Sigmoid colon (tissue), 7 donors: ENCODE measurements around the gene COPG2. TPM values are rescaled to one million over a fixed set of nuclear protein-coding genes. Genes with fewer than 3 reads are reported as not detected.
"Not testable (repeated sequence)": the region's sequence is repeated elsewhere in the genome, so short reads cannot be mapped to it uniquely, and the experiment has no call there.

Experiments used
- DNase-seq: peaks from one replicate; pipeline ENCODE4 v3.0.0-alpha.2; 2019
- H3K27ac ChIP-seq, 4 donors: fragments of 200-600 bp; sonication (generic); one replicate each; pipeline ENCODE4 v1.5.1; 2016 to 2019; ENCODE audit warnings: mild to moderate bottlenecking in 1 of 4
- H3K27me3 ChIP-seq, 3 donors: fragments of 200-600 bp; sonication (generic); one replicate each; pipeline ENCODE4 v1.5.1; 2019; ENCODE audit warnings: mild to moderate bottlenecking in 1 of 3
- H3K36me3 ChIP-seq, 4 donors: fragments of 200-600 bp; sonication (generic); one replicate each; pipeline ENCODE4 v1.5.1; 2016 to 2019
- H3K4me1 ChIP-seq, 4 donors: fragments of 200-600 bp; sonication (generic); one replicate each; pipeline ENCODE4 v1.5.1; 2017 to 2019
- H3K4me3 ChIP-seq, 4 donors: fragments of 200-600 bp; sonication (generic); one replicate each; pipeline ENCODE4 v1.5.1; 2017 to 2019; ENCODE audit warnings: mild to moderate bottlenecking in 2 of 4, moderate library complexity in 1 of 4
- H3K9me3 ChIP-seq, 4 donors: fragments of 200-600 bp in 3 of 4; sonication (generic) in 3 of 4; one replicate each; pipeline versions ENCODE4 v1.5.1 to v1.6.1; 2013 to 2019
- CTCF ChIP-seq, 4 experiments: fragments of 450-650 bp in 3 of 4; fragments of 200-600 bp in 1 of 4; IDR thresholded peaks; one replicate each; pipeline ENCODE4 v1.5.1; 2016 to 2019; ENCODE audit warnings: antibody characterized with exemption in 4 of 4, mild to moderate bottlenecking in 3 of 4, moderate library complexity in 2 of 4
- EP300 ChIP-seq, 4 donors: sonication (generic); formaldehyde crosslinking; IDR thresholded peaks; one replicate each; pipeline ENCODE4 v1.6.1; 2017; ENCODE audit warnings: antibody characterized with exemption in 4 of 4
- POLR2A ChIP-seq, 2 donors: fragments of 450-650 bp; IDR thresholded peaks; one replicate each; pipeline ENCODE4 v1.6.1; 2016; ENCODE audit warnings: antibody characterized with exemption in 2 of 2, mild to moderate bottlenecking in 2 of 2, moderate library complexity in 2 of 2
- POLR2AphosphoS5 ChIP-seq, 4 donors: sonication (generic); formaldehyde crosslinking; IDR thresholded peaks; one replicate each; pipeline ENCODE4 v1.6.1; 2017; ENCODE audit warnings: antibody characterized with exemption in 4 of 4
- WGBS, 2 donors: extraction: QIAGEN DNeasy Blood & Tissue Kit; methylation state at CpG; one replicate each; pipeline ENCODE4 v1.1.7; 2013; 5-methylcytosine and 5-hydroxymethylcytosine counted together
- intact Hi-C: fragments of 100-400 bp; cut with DNase I; formaldehyde crosslinking; loops from one replicate; pipeline ENCODE4 v1.15.1; 2023
- polyA plus RNA-seq, 3 donors: library from polyadenylated mRNA; stranded (reverse); fragments of 200-250 nt; gene quantifications; one replicate each; pipeline ENCODE4 v1.2.3, GENCODE V29; 2013
- total RNA-seq, 4 donors: library from RNA; depleted of rRNA; stranded (reverse); fragments of >200 nt; gene quantifications; one replicate each; pipeline ENCODE4 v1.1.0, GENCODE V29; 2016
- donor health status: healthy with polysubstance abuse.
- donor health status: Bipolar disorder and iron deficiency.
- donor health status: healthy.

Gene COPG2
- total and polyA plus RNA-seq, 7 donors, result 8.8 to 15.5 (median 12.7) TPM

DNA sequence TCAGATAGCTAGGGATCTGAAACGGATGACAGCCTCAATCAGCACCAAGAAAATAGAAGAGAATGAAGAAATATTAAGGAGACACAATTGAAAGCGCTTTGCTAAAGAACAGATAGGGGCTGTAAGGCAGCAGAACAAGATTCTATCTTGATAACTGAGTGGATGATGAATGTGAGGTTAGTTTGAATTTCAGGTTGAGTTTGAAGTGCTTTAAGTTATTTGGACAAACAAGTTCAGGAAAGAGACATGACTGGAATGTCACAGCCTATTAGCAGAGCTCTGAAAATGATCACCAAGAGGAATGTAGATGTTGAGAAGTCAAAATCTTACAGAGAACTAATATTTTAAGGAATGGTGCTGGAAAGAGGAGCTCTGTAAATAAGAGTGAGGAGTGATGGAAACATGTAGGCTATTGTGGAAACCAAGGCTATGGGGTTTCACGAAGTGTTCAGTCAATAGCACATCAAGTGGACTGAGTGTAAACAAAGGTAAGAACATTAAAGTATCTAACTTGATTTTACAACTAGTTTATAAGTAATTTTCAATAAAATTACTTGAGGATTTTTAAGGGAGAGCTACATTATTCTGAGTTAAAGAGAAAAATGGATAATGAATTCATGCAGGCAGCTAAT is 115.0 kb downstream of the COPG2 start:
- H3K36me3 ChIP-seq, result peaks cover 0 to 24% (median 0%) of the 10 kb centered on the region in 4 donors
- WGBS, 2 donors, result 89% methylated on average over 3 of the region's 3 CpGs
- H3K4me3 ChIP-seq, result no peak overlapping the region

DNA sequence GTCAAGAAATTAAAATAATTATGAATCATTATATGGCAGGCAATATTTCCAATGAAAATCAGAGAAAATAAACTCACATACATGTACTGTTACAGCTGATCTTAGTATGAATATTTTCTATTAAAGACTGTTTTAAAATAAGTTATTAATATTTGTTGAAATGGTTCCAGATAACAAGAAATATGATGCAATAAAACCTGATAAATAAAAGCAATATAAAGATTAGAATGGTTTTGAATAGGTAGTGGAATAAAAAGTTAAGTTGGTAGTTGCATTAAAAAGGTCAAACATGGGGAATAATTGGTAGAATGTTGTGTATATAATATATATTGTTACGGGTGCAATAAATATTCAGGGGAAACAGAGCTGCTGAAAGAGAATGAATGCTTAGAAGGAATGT is 124.2 kb downstream of the COPG2 start:
- H3K36me3 ChIP-seq, result peaks cover 0 to 26% (median 2%) of the 10 kb centered on the region in 4 donors
- H3K4me3 ChIP-seq, result no peak overlapping the region
- no peak for DNase-seq
- intact Hi-C loops, result no loop called here
- TF ChIP-seq POLR2A (IDR thresholded peaks at IDR 0.05) (no peak), POLR2AphosphoS5 (IDR thresholded peaks at IDR 0.05) (no peak), EP300 (IDR thresholded peaks at IDR 0.05) (no peak)
- 96 to 97% methylated on average over 1 of the region's 1 CpG for WGBS, 2 donors
- no peaks in the 10 kb centered on the region for H3K4me1 ChIP-seq
- H3K27ac ChIP-seq, result no peak overlapping the region
- H3K9me3 ChIP-seq, result no peaks in the 10 kb centered on the region
- no peaks in the 10 kb centered on the region for H3K27me3 ChIP-seq

More for the DNA sequence above, 115.0 kb downstream of the COPG2 start:
- no peak for TF ChIP-seq CTCF (IDR thresholded peaks at IDR 0.05)
- no peak for TF ChIP-seq POLR2AphosphoS5 (IDR thresholded peaks at IDR 0.05)
- TF ChIP-seq POLR2A (IDR thresholded peaks at IDR 0.05), result no peak
- no peak for TF ChIP-seq EP300 (IDR thresholded peaks at IDR 0.05)
- Histone ChIP-seq H3K9me3 (no peaks in the 10 kb centered on the region), H3K27me3 (no peaks in the 10 kb centered on the region), H3K27ac (no peak overlapping the region), H3K4me1 (no peaks in the 10 kb centered on the region)
- no peak for DNase-seq
- intact Hi-C loops, result no loop called here

DNA sequence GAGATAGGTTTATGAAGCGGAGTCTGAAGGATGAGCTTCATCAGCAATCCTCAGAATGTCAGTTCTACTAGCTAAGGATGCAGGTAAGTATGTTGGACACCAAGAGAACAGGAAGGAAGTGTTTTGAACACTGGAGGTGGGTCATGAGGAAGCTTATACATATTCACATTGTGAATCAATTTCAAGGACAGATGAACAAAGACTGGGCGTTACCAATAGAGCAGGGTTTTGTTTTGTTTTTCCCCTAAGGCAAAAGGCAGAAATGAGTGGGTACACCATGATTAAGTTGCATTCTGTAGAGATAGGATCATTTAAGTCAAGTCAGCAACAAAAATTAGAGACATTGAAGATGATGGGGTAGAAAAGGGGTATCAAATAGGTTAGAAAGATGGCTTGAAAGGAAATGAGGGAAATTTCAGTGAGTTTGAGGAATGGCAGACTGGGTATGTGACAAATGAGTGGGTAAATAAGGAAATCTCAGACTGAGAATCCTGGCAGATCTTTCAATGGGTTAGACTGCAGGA is 125.0 kb downstream of the COPG2 start:
- H3K9me3 ChIP-seq, result no peaks in the 10 kb centered on the region
- 93 to 96% methylated on average over 2 of the region's 2 CpGs for WGBS, 2 donors
- DNase-seq, result no peak
- intact Hi-C loops, result no loop called here
- no peaks in the 10 kb centered on the region for H3K27me3 ChIP-seq
- TF ChIP-seq EP300 (IDR thresholded peaks at IDR 0.05) (no peak), CTCF (IDR thresholded peaks at IDR 0.05) (no peak), POLR2AphosphoS5 (IDR thresholded peaks at IDR 0.05) (no peak), POLR2A (IDR thresholded peaks at IDR 0.05) (no peak)
- H3K27ac ChIP-seq, result no peak overlapping the region
- no peak overlapping the region for H3K4me3 ChIP-seq
- H3K36me3 ChIP-seq, result peaks cover 0 to 22% (median 2%) of the 10 kb centered on the region in 4 donors
- no peaks in the 10 kb centered on the region for H3K4me1 ChIP-seq

GRCh38 chr7:130542297-130542696 is 126.3 kb downstream of the COPG2 start:
- H3K4me1 ChIP-seq, H3K27me3 ChIP-seq, H3K4me3 ChIP-seq, H3K27ac ChIP-seq, H3K9me3 ChIP-seq, intact Hi-C loops, DNase-seq: not testable (repeated sequence)
- peaks cover 0 to 15% (median 2%) of the 10 kb centered on the region in 4 donors for H3K36me3 ChIP-seq
- WGBS, 2 donors, result 80 to 88% methylated on average over 4 of the region's 4 CpGs

GRCh38 chr7:130541287-130541686 is 127.3 kb downstream of the COPG2 start:
- H3K4me1 ChIP-seq, H3K4me3 ChIP-seq, H3K27ac ChIP-seq, H3K9me3 ChIP-seq, H3K27me3 ChIP-seq, intact Hi-C loops, DNase-seq: not testable (repeated sequence)
- H3K36me3 ChIP-seq, result peaks cover 0 to 12% (median 2%) of the 10 kb centered on the region in 4 donors
- WGBS, 2 donors, result 90 to 94% methylated on average over 7 of the region's 7 CpGs

GRCh38 chr7:130537894-130538293 is 130.7 kb downstream of the COPG2 start:
- intact Hi-C loops, H3K4me1 ChIP-seq, H3K9me3 ChIP-seq, DNase-seq, H3K27me3 ChIP-seq, H3K4me3 ChIP-seq, H3K27ac ChIP-seq: not testable (repeated sequence)
- 89 to 90% methylated on average over 6 of the region's 6 CpGs for WGBS, 2 donors
- peaks cover 0 to 10% (median 0%) of the 10 kb centered on the region in 4 donors for H3K36me3 ChIP-seq

GRCh38 chr7:130529417-130529816 is 139.1 kb downstream of the COPG2 start:
- peaks cover 0 to 18% (median 0%) of the 10 kb centered on the region in 4 donors for H3K36me3 ChIP-seq
- WGBS, 2 donors, result 97% methylated on average over 2 of the region's 2 CpGs
- H3K27me3 ChIP-seq, result no peaks in the 10 kb centered on the region
- H3K27ac ChIP-seq, result no peak overlapping the region
- no peak overlapping the region for H3K4me3 ChIP-seq
- no peaks in the 10 kb centered on the region for H3K4me1 ChIP-seq
- intact Hi-C loops, result no loop called here
- no peak for DNase-seq
- no peaks in the 10 kb centered on the region for H3K9me3 ChIP-seq
- no peak for TF ChIP-seq POLR2AphosphoS5 (IDR thresholded peaks at IDR 0.05)
- no peak for TF ChIP-seq EP300 (IDR thresholded peaks at IDR 0.05)
- TF ChIP-seq CTCF (IDR thresholded peaks at IDR 0.05), result no peak
- no peak for TF ChIP-seq POLR2A (IDR thresholded peaks at IDR 0.05)

GRCh38 chr7:130527752-130528355 is 140.7 kb downstream of the COPG2 start:
- H3K4me3 ChIP-seq, H3K4me1 ChIP-seq, H3K27me3 ChIP-seq, intact Hi-C loops, DNase-seq, H3K9me3 ChIP-seq, H3K27ac ChIP-seq: not testable (repeated sequence)
- H3K36me3 ChIP-seq, result peaks cover 0 to 14% (median 0%) of the 10 kb centered on the region in 4 donors
- WGBS, 2 donors, result 90 to 91% methylated on average over 17 of the region's 17 CpGs
